Pancreas (tissue), 10 donors: ENCODE measurements around the gene PMIS2. TPM values are rescaled to one million over a fixed set of nuclear protein-coding genes. Genes with fewer than 3 reads are reported as not detected.

Experiments used
- ATAC-seq, 4 donors: fragments of 200-7000 bp; cut with Tn5 transposase; one replicate each; pipeline versions ENCODE4 v1.8.0 to v1.9.1; 2020; ENCODE audit warnings: mild to moderate bottlenecking in 4 of 4, moderate library complexity in 4 of 4
- DNase-seq, 6 donors: peaks; one replicate each; pipeline ENCODE4 v3.0.0-alpha.2; 2020
- FAIRE-seq: peaks from 2 replicates; lab custom pipeline; 2012; peaks lifted over from hg19 to GRCh38; lab: Jason Lieb, UNC
- H3K27ac ChIP-seq, 4 donors: fragments of 200-600 bp; sonication (generic); 1 replicate in 3 of 4; 2 replicates in 1 of 4; pipeline versions ENCODE4 v1.5.0 to v1.8.0; 2020
- H3K27me3 ChIP-seq, 4 donors: fragments of 200-600 bp; one replicate each; pipeline ENCODE4 v1.8.0; 2021
- H3K36me3 ChIP-seq, 3 donors: fragments of 200-600 bp; sonication (generic) in 1 of 3; one replicate each; pipeline versions ENCODE4 v1.5.0 to v1.8.0; 2020 to 2021
- H3K4me1 ChIP-seq, 3 donors: fragments of 200-600 bp; one replicate each; pipeline ENCODE4 v1.8.0; 2021
- H3K4me3 ChIP-seq, 4 donors: fragments of 200-600 bp; sonication (generic) in 2 of 4; one replicate each; pipeline versions ENCODE4 v1.5.0 to v1.8.0; 2020 to 2021
- H3K9me3 ChIP-seq, 4 donors: fragments of 200-600 bp; one replicate each; pipeline ENCODE4 v1.8.0; 2021
- WGBS, 2 donors: extraction: QIAGEN DNeasy Blood & Tissue Kit; methylation state at CpG; one replicate each; pipeline ENCODE4 v1.1.7; 2013; 5-methylcytosine and 5-hydroxymethylcytosine counted together
- intact Hi-C, 3 donors: fragments of 100-400 bp; cut with DNase I; formaldehyde crosslinking; loops; one replicate each; pipeline versions ENCODE4 v1.11.1 to v1.14.2; 2022
- polyA plus RNA-seq, 2 donors: library from polyadenylated mRNA; stranded (reverse); fragments of 200-250 nt; gene quantifications; one replicate each; pipeline ENCODE4 v1.2.3, GENCODE V29; 2013
- total RNA-seq, 6 donors: library from RNA; stranded (reverse); fragmentation: NEBNext Ultra II Directional in 4 of 6; extraction: Animal tissue kit (Norgen Biotek cat#: 25700) in 4 of 6; gene quantifications; one replicate each; pipeline versions ENCODE4 v1.2.1 to v1.2.4, GENCODE V29; 2021 to 2023
- TF ChIP-seq, protein P1 (sequence below), 4 donors: fragments of 200-600 bp; sonication (generic) in 3 of 4; IDR thresholded peaks; one replicate each; pipeline versions ENCODE4 v1.5.0 to v1.8.0; 2021; ENCODE audit warnings: antibody characterized with exemption in 4 of 4
- donor health status: healthy with polysubstance abuse.
- donor health status: DM: no; HTN: no; CAD: no; lungs with moderate emphysema.
- donor health status: DM: no; HTN: no; CAD: no.
- donor health status: control.
- donor health status: control.
- donor health status: Bipolar disorder and iron deficiency.
- donor health status: DM: yes; HTN: yes; CAD: no.
- donor health status: DM: no; HTN: no; CAD: no.
- donor health status: DM: no; HTN: no; CAD: no.
- donor health status: DM: yes; HTN: yes; CAD: no.

PMIS2 gene
- total and polyA plus RNA-seq, 8 donors, result not detected

DNA sequence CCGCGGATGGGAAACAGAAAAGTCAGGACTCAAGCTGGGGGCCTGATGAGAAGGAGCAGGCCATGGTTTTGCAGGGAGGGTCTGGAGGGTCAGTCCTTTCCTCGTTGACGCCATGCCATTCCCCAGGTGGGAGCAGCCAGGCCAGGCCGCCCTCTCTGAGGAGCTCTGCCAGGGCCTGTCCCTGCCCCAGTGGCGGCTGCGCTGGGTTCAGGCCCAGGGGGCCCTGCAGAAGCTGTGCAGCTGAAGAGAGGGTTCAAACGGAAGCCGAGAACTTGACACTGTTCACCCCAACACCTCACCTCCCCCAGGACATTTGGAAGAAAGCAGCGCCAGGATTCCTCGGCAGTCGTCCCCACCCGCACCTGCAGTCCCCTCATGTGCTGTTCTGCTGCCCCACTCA lies 36.8 kb downstream of the PMIS2 start:
- no peaks in the 10 kb centered on the region for H3K36me3 ChIP-seq
- ATAC-seq (no peak), DNase-seq (no peak), FAIRE-seq (no peak)
- H3K4me1 ChIP-seq, result no peaks in the 10 kb centered on the region
- H3K27me3 ChIP-seq, result no peaks in the 10 kb centered on the region
- intact Hi-C loops, result no loop called here
- 87 to 94% methylated on average over 11 to 13 of the region's 13 CpGs for WGBS, 2 donors
- no peak overlapping the region for H3K4me3 ChIP-seq
- H3K9me3 ChIP-seq, result no peaks in the 10 kb centered on the region
- TF ChIP-seq, protein P1, sequence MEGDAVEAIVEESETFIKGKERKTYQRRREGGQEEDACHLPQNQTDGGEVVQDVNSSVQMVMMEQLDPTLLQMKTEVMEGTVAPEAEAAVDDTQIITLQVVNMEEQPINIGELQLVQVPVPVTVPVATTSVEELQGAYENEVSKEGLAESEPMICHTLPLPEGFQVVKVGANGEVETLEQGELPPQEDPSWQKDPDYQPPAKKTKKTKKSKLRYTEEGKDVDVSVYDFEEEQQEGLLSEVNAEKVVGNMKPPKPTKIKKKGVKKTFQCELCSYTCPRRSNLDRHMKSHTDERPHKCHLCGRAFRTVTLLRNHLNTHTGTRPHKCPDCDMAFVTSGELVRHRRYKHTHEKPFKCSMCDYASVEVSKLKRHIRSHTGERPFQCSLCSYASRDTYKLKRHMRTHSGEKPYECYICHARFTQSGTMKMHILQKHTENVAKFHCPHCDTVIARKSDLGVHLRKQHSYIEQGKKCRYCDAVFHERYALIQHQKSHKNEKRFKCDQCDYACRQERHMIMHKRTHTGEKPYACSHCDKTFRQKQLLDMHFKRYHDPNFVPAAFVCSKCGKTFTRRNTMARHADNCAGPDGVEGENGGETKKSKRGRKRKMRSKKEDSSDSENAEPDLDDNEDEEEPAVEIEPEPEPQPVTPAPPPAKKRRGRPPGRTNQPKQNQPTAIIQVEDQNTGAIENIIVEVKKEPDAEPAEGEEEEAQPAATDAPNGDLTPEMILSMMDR (IDR thresholded peaks at IDR 0.05), result no peak
- H3K27ac ChIP-seq, result no peak overlapping the region

DNA sequence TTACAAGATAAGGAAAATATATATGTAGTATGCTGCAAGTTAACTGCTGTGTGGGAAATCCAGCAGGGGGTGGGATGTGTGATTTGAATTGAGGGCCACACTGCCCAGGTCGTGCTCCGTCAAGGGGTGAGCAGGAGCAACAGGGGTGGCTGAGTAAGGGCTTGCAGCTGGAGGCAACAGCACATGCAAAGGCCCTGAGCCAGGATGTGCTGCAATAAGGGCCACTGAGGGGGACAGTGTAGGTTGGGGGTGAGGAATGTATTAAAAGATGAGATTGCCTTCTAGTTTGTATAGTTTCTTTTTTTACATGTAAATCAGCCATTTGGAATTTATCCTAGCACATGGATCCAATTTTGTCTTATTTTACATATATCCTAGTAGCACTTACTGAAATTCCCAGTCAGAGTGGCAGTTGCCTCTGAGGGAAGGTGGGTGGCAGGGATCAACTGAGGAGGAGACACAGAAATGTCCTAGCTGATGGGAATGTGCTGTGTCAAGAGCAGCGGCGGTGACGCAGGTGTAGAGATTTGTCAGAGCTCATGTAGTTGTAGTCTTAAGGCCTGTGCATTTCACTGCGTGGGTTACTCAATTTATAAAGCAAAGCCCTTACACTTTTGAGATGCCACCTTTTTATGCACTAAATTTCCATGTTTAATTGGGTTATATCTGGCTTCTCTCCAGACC lies 37.5 kb downstream of the PMIS2 start:
- ATAC-seq, result no peak
- FAIRE-seq, result no peak
- intact Hi-C loops, result no loop called here
- no peaks in the 10 kb centered on the region for H3K4me1 ChIP-seq
- H3K4me3 ChIP-seq, result no peak overlapping the region
- TF ChIP-seq, protein P1 (IDR thresholded peaks at IDR 0.05), result no peak
- 85% methylated on average over 6 of the region's 6 CpGs for WGBS, 2 donors
- no peak overlapping the region for H3K27ac ChIP-seq
- no peak for DNase-seq
- no peaks in the 10 kb centered on the region for H3K36me3 ChIP-seq
- no peaks in the 10 kb centered on the region for H3K9me3 ChIP-seq
- H3K27me3 ChIP-seq, result no peaks in the 10 kb centered on the region

DNA sequence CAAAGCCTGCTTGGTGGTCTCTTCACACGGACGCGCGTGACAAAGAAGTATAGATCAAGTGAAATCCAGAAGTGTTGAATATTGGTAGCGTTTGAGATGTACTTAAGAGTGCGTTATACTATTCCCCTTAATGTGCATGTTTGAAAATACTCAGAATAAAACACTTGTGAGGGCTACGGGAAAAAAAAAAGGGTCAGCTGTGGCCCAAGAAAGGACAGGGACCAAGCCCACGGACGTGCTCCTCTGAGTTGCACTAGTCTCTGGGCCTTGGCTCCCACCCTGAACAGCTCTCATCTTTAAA lies 42.2 kb downstream of the PMIS2 start:
- 5% methylated on average over 9 of the region's 9 CpGs for WGBS, 2 donors
- no peak for FAIRE-seq
- peaks cover 0 to 28% (median 9%) of the 10 kb centered on the region in 3 donors for H3K36me3 ChIP-seq
- DNase-seq, result no peak
- ATAC-seq, result no peak
- no peaks in the 10 kb centered on the region for H3K9me3 ChIP-seq
- intact Hi-C loops, result no loop called here
- H3K4me1 ChIP-seq, result peaks cover 5 to 13% (median 7%) of the 10 kb centered on the region in 3 donors
- TF ChIP-seq, protein P1 (IDR thresholded peaks at IDR 0.05), result no peak
- H3K4me3 ChIP-seq, result peak overlapping the region; percentile 89 to 98 (median 94)
- no peaks in the 10 kb centered on the region for H3K27me3 ChIP-seq
- peak overlapping the region; percentile 68 to 89 (median 80) for H3K27ac ChIP-seq

DNA sequence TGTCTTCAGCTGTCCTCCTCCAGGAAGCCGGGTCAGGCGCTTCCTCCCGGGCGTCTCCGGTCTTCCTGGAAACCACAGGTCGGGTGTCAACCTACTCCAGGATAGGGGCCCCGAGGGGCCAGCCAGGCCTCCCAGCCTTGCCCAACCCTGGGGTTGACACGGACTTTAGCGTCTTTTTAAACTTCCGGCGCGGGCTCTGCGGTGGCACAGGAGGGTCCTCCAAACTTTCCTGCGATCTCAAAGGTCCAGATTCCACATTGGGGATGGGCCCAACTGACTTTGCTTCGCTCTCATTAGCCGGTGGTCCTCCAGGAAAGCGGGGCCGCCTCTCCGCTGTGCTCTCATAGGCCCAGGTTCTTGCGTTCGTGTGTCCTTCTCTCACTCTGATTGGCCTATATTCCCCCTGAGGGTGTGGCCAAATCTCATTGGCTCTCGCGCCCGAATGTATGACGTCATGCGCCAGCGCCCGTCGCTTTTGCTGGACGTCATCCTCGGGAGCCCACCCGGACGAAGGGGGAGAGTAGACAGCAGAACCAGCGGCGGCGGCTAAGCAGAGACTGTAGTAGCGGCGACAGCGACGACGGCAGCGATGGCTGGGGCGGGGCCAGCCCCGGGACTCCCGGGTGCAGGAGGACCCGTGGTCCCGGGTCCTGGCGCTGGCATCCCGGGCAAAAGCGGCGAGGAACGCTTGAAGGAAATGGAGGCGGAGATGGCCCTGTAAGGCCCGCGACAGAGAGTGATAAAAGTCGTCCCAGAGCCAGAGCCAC lies 42.8 kb downstream of the PMIS2 start, which contains the start of gene RBM42:
RBM42 (plus strand) TSS at position 472 of the 767 bp plus-strand sequence; CDS start at position 590, 118 bp downstream.
- Histone ChIP-seq H3K4me3 (peak within 1 kb of the TSS; percentile 89 to 98 (median 94)), H3K36me3 (peaks cover 0 to 33% (median 9%) of the 10 kb centered on the region in 3 donors), H3K27ac (peak within 1 kb of the TSS; percentile 68 to 89 (median 80)), H3K9me3 (no peaks in the 10 kb centered on the region), H3K27me3 (no peaks in the 10 kb centered on the region), H3K4me1 (peaks cover 5 to 13% (median 7%) of the 10 kb centered on the region in 3 donors)
- DNase-seq, result peak; percentile 94 to 97 (median 96)
- WGBS, 2 donors, result 0% methylated on average over 56 of the region's 56 CpGs
- intact Hi-C loops, result no loop called here
- ATAC-seq, result peak; percentile 99 to 100 (median 99)
- peak; percentile 98 for FAIRE-seq
- TF ChIP-seq, protein P1 (IDR thresholded peaks at IDR 0.05), result no peak
